HuH-7 (cell line): ENCODE data around the gene DNER.
A peak's percentile ranks its signal among the peaks of the same experiment; 100 is the strongest.

Experiments
- DNase-seq: peaks from one replicate; pipeline ENCODE4 v3.0.0; 2011; ENCODE audit warnings: low spot score

Gene DNER

GRCh38 chr2:229437467-229437866 lies 276.9 kb downstream of the DNER start:
- DNase-seq: no peak

GRCh38 chr2:229434187-229434586 lies 280.2 kb downstream of the DNER start:
- no peak for DNase-seq

GRCh38 chr2:229433351-229433750 lies 281.0 kb downstream of the DNER start:
- no peak for DNase-seq

- no peak for DNase-seq
These were observed 282.9 kb downstream of the DNER start for GRCh38 chr2:229431327-229431954.

GRCh38 chr2:229429589-229429988 lies 284.8 kb downstream of the DNER start:
- DNase-seq: no peak

GRCh38 chr2:229426464-229426863 lies 287.9 kb downstream of the DNER start:
- no peak for DNase-seq

GRCh38 chr2:229425598-229425997 lies 288.8 kb downstream of the DNER start:
- DNase-seq: no peak

- no peak for DNase-seq
These were observed 292.3 kb downstream of the DNER start for GRCh38 chr2:229422063-229422462.

- DNase-seq: no peak
These were observed 295.2 kb downstream of the DNER start for GRCh38 chr2:229419158-229419557.

- no peak for DNase-seq
These were observed 296.4 kb downstream of the DNER start for GRCh38 chr2:229417916-229418315.

GRCh38 chr2:229417176-229417575 lies 297.2 kb downstream of the DNER start:
- DNase-seq: no peak

GRCh38 chr2:229416116-229416694 lies 298.1 kb downstream of the DNER start:
- no peak for DNase-seq

GRCh38 chr2:229414631-229415030 lies 299.7 kb downstream of the DNER start:
- no peak for DNase-seq

GRCh38 chr2:229412686-229413085 lies 301.7 kb downstream of the DNER start:
- no peak for DNase-seq

- DNase-seq: no peak
These were observed 303.4 kb downstream of the DNER start for GRCh38 chr2:229410946-229411345.

GRCh38 chr2:229410264-229410663 lies 304.1 kb downstream of the DNER start:
- no peak for DNase-seq

GRCh38 chr2:229409751-229410181 lies 304.6 kb downstream of the DNER start:
- DNase-seq: no peak

GRCh38 chr2:229408962-229409361 lies 305.4 kb downstream of the DNER start:
- DNase-seq: no peak

- DNase-seq: peak; percentile 17
These were observed 306.0 kb downstream of the DNER start for GRCh38 chr2:229408356-229408755.

GRCh38 chr2:229407170-229407569 lies 307.2 kb downstream of the DNER start:
- no peak for DNase-seq

GRCh38 chr2:229405796-229406195 lies 308.6 kb downstream of the DNER start:
- no peak for DNase-seq

GRCh38 chr2:229403296-229403695 lies 311.1 kb downstream of the DNER start:
- DNase-seq: no peak

- DNase-seq: no peak
These were observed 313.0 kb downstream of the DNER start for GRCh38 chr2:229401171-229401865.

GRCh38 chr2:229393926-229394325 lies 320.4 kb downstream of the DNER start:
- DNase-seq: no peak
